Measurements from ENCODE around the gene TECPR2. TPM values are rescaled to one million over a fixed set of nuclear protein-coding genes. Genes with fewer than 3 reads are reported as not detected.

The TECPR2 gene
- total and polyA plus RNA-seq, 4 donors, result 5.6 to 30.3 (median 19.5) TPM

GRCh38 chr14:102430212-102430908 is 67.6 kb downstream of the TECPR2 start:
- ATAC-seq (ENCODE audit: insufficient read depth, low FRiP score) (no peak), DNase-seq (no peak)
- no peaks in the 10 kb centered on the region for H3K9me3 ChIP-seq (ENCODE audit: control insufficient read depth in 4 of 4, insufficient read depth in 3 of 4, low read length in 3 of 4)
- H3K27ac ChIP-seq (ENCODE audit: low read depth in 1 of 2, low read length in 1 of 2), result no peak overlapping the region
- WGBS, 2 donors, result 98 to 99% methylated on average over 8 of the region's 8 CpGs
- peaks cover 9 to 28% (median 14%) of the 10 kb centered on the region in 4 donors for H3K36me3 ChIP-seq (ENCODE audit: control insufficient read depth in 4 of 4, insufficient read depth in 4 of 4, low read length in 4 of 4)
- no peaks in the 10 kb centered on the region for H3K27me3 ChIP-seq (ENCODE audit: control insufficient read depth in 3 of 3, insufficient read depth in 3 of 3, low read length in 2 of 3)
- no peak overlapping the region for H3K9ac ChIP-seq (ENCODE audit: insufficient read depth in 1 of 2, low read length in 2 of 2)
- TF ChIP-seq, protein P1, sequence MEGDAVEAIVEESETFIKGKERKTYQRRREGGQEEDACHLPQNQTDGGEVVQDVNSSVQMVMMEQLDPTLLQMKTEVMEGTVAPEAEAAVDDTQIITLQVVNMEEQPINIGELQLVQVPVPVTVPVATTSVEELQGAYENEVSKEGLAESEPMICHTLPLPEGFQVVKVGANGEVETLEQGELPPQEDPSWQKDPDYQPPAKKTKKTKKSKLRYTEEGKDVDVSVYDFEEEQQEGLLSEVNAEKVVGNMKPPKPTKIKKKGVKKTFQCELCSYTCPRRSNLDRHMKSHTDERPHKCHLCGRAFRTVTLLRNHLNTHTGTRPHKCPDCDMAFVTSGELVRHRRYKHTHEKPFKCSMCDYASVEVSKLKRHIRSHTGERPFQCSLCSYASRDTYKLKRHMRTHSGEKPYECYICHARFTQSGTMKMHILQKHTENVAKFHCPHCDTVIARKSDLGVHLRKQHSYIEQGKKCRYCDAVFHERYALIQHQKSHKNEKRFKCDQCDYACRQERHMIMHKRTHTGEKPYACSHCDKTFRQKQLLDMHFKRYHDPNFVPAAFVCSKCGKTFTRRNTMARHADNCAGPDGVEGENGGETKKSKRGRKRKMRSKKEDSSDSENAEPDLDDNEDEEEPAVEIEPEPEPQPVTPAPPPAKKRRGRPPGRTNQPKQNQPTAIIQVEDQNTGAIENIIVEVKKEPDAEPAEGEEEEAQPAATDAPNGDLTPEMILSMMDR (IDR thresholded peaks at IDR 0.05; ENCODE audit: control extremely low read depth, extremely low read depth), result no peak
- H3K4me1 ChIP-seq (ENCODE audit: control insufficient read depth in 5 of 5, insufficient read depth in 5 of 5, low read length in 5 of 5), result peaks cover 0 to 2% (median 0%) of the 10 kb centered on the region in 5 donors
- no peak overlapping the region for H3K4me3 ChIP-seq

DNA sequence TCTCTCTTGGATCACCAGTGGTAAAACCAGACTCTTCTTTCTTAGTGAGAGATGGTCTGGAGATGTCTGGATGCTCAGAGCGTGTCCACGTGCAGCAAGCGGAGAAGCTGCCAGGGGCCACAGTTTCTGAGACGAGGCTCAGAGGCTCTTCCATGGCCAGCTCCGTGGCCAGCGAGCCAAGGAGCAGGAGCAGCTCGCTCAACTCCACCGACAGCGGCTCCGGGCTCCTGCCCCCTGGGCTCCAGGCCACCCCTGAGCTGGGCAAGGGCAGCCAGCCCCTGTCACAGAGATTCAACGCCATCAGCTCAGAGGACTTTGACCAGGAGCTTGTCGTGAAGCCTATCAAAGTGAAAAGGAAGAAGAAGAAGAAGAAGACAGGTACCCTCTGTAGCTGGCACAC is 69.0 kb downstream of the TECPR2 start:
- Histone ChIP-seq H3K27ac (ENCODE audit: low read depth in 1 of 2, low read length in 1 of 2) (no peak overlapping the region), H3K4me3 (no peak overlapping the region), H3K27me3 (ENCODE audit: control insufficient read depth in 3 of 3, insufficient read depth in 3 of 3, low read length in 2 of 3) (no peaks in the 10 kb centered on the region), H3K9ac (ENCODE audit: insufficient read depth in 1 of 2, low read length in 2 of 2) (no peak overlapping the region), H3K36me3 (ENCODE audit: control insufficient read depth in 4 of 4, insufficient read depth in 4 of 4, low read length in 4 of 4) (peaks cover 12 to 30% (median 15%) of the 10 kb centered on the region in 4 donors), H3K9me3 (ENCODE audit: control insufficient read depth in 4 of 4, insufficient read depth in 3 of 4, low read length in 3 of 4) (no peaks in the 10 kb centered on the region), H3K4me1 (ENCODE audit: control insufficient read depth in 5 of 5, insufficient read depth in 5 of 5, low read length in 5 of 5) (peaks cover 0 to 2% (median 0%) of the 10 kb centered on the region in 5 donors)
- no peak for DNase-seq
- ATAC-seq (ENCODE audit: insufficient read depth, low FRiP score), result no peak
- 97 to 98% methylated on average over 12 of the region's 12 CpGs for WGBS, 2 donors
- TF ChIP-seq, protein P1 (IDR thresholded peaks at IDR 0.05; ENCODE audit: control extremely low read depth, extremely low read depth), result no peak

DNA sequence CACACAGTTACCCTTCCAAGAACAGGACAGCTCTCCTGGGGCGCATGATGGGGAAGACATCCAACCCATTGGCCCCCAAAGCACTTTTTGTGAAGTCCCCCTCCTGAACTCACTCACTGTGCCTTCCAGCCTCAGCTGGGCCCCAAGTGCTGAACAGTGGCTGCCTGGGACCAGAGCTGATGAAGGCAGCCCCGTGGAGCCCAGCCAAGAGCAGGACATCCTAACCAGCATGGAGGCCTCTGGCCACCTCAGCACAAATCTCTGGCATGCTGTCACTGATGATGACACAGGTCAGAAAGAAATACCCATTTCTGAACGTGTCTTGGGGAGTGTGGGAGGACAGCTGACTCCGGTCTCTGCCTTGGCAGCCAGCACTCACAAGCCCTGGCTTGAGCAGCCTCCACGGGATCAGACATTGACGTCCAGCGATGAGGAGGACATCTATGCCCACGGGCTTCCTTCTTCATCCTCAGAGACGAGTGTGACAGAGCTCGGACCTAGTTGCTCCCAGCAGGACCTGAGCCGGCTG is 72.0 kb downstream of the TECPR2 start:
- 91 to 97% methylated on average over 11 of the region's 11 CpGs for WGBS, 2 donors
- H3K4me1 ChIP-seq (ENCODE audit: control insufficient read depth in 5 of 5, insufficient read depth in 5 of 5, low read length in 5 of 5), result peaks cover 0 to 5% (median 0%) of the 10 kb centered on the region in 5 donors
- H3K27me3 ChIP-seq (ENCODE audit: control insufficient read depth in 3 of 3, insufficient read depth in 3 of 3, low read length in 2 of 3), result no peaks in the 10 kb centered on the region
- H3K9ac ChIP-seq (ENCODE audit: insufficient read depth in 1 of 2, low read length in 2 of 2), result no peak overlapping the region
- H3K4me3 ChIP-seq, result no peak overlapping the region
- no peak for DNase-seq
- no peak for ATAC-seq (ENCODE audit: insufficient read depth, low FRiP score)
- TF ChIP-seq, protein P1 (IDR thresholded peaks at IDR 0.05; ENCODE audit: control extremely low read depth, extremely low read depth), result no peak
- no peaks in the 10 kb centered on the region for H3K9me3 ChIP-seq (ENCODE audit: control insufficient read depth in 4 of 4, insufficient read depth in 3 of 4, low read length in 3 of 4)
- H3K36me3 ChIP-seq (ENCODE audit: control insufficient read depth in 4 of 4, insufficient read depth in 4 of 4, low read length in 4 of 4), result peaks cover 6 to 26% (median 11%) of the 10 kb centered on the region in 4 donors
- no peak overlapping the region for H3K27ac ChIP-seq (ENCODE audit: low read depth in 1 of 2, low read length in 1 of 2)

All from lung (tissue), 12 donors.